ENCODE results near the gene HNRNPL.
"Not testable (repeated sequence)": the region's sequence is repeated elsewhere in the genome, so short reads cannot be mapped to it uniquely, and the experiment has no call there.

HNRNPL gene

GRCh38 chr19:38843175-38843758 is 6.5 kb downstream of the HNRNPL start:
- no peak for DNase-seq

GRCh38 chr19:38842439-38843174 is 7.2 kb downstream of the HNRNPL start:
- DNase-seq = peak; percentile 43

GRCh38 chr19:38841787-38842438 is 7.9 kb downstream of the HNRNPL start:
- DNase-seq = no peak

- no peak for DNase-seq
Measured at GRCh38 chr19:38841180-38841766, 8.5 kb downstream of the HNRNPL start.

GRCh38 chr19:38840583-38840968 is 9.2 kb downstream of the HNRNPL start:
- no peak for DNase-seq

GRCh38 chr19:38839816-38840582 is 9.8 kb downstream of the HNRNPL start:
- peak; percentile 34 for DNase-seq

- DNase-seq = no peak
Measured at GRCh38 chr19:38838986-38839761, 10.6 kb downstream of the HNRNPL start.

GRCh38 chr19:38838208-38838985 is 11.4 kb downstream of the HNRNPL start:
- DNase-seq = peak; percentile 59

- DNase-seq = no peak
Measured at GRCh38 chr19:38837656-38838121, 12.1 kb downstream of the HNRNPL start.

- DNase-seq = no peak
Measured at GRCh38 chr19:38836983-38837626, 12.7 kb downstream of the HNRNPL start.

- no peak for DNase-seq
Measured at GRCh38 chr19:38836159-38836982, 13.4 kb downstream of the HNRNPL start.

- DNase-seq = no peak
Measured at GRCh38 chr19:38834590-38834989, 15.2 kb downstream of the HNRNPL start.

- DNase-seq = no peak
Measured at GRCh38 chr19:38834104-38834490, 15.7 kb downstream of the HNRNPL start.

GRCh38 chr19:38833092-38833425 is 16.7 kb downstream of the HNRNPL start:
- DNase-seq = no peak

- DNase-seq = peak; percentile 20
Measured at GRCh38 chr19:38831142-38831605, 18.6 kb downstream of the HNRNPL start.

GRCh38 chr19:38830039-38830733 is 19.6 kb downstream of the HNRNPL start:
- no peak for DNase-seq

GRCh38 chr19:38829203-38829602 is 20.6 kb downstream of the HNRNPL start:
- not testable (repeated sequence) for DNase-seq

GRCh38 chr19:38826856-38827551 is 22.8 kb downstream of the HNRNPL start:
- no peak for DNase-seq
